Upper lobe of left lung (tissue), 6 donors: ENCODE data around the gene RENBP. TPM values are rescaled to one million over a fixed set of nuclear protein-coding genes. Genes with fewer than 3 reads are reported as not detected.

Experiments
- ATAC-seq, 2 donors: fragments of 200-7000 bp; cut with Tn5 transposase; one replicate each; pipeline ENCODE4 v1.9.1; 2022; ENCODE audit warnings: mild to moderate bottlenecking in 2 of 2, moderate library complexity in 2 of 2; ENCODE audit not compliant: low FRiP score in 2 of 2
- DNase-seq, 2 donors: peaks; one replicate each; pipeline ENCODE4 v3.0.0-alpha.2; 2019 to 2020
- H3K27ac ChIP-seq, 4 donors: fragments of 200-600 bp; sonication (generic); one replicate each; pipeline ENCODE4 v1.5.1; 2016 to 2019
- H3K27me3 ChIP-seq, 4 donors: fragments of 200-600 bp; sonication (generic); one replicate each; pipeline ENCODE4 v1.5.1; 2017 to 2019
- H3K36me3 ChIP-seq, 4 donors: fragments of 200-600 bp; sonication (generic); one replicate each; pipeline ENCODE4 v1.5.1; 2016 to 2019
- H3K4me1 ChIP-seq, 4 donors: fragments of 200-600 bp; sonication (generic); one replicate each; pipeline ENCODE4 v1.5.1; 2018 to 2019
- H3K4me3 ChIP-seq, 4 donors: fragments of 200-600 bp; sonication (generic); one replicate each; pipeline ENCODE4 v1.5.1; 2017 to 2019; ENCODE audit warnings: mild to moderate bottlenecking in 2 of 4, moderate library complexity in 1 of 4
- H3K9me3 ChIP-seq, 4 donors: fragments of 200-600 bp; sonication (generic); one replicate each; pipeline ENCODE4 v1.5.1; 2018 to 2019
- EP300 ChIP-seq, 4 donors: sonication (generic); formaldehyde crosslinking; IDR thresholded peaks; one replicate each; pipeline ENCODE4 v1.5.1; 2017; ENCODE audit warnings: antibody characterized with exemption in 4 of 4, control low read depth in 2 of 4
- POLR2A ChIP-seq, 4 donors: fragments of 450-650 bp; IDR thresholded peaks; one replicate each; pipeline ENCODE4 v1.5.1; 2016 to 2017; ENCODE audit warnings: antibody characterized with exemption in 4 of 4, mild to moderate bottlenecking in 2 of 4
- POLR2AphosphoS5 ChIP-seq, 2 donors: sonication (generic); formaldehyde crosslinking; IDR thresholded peaks; one replicate each; pipeline ENCODE4 v1.5.1; 2017; ENCODE audit warnings: antibody characterized with exemption in 2 of 2
- WGBS, 2 donors: methylation state at CpG; one replicate each; pipeline ENCODE4 v1.1.5; 2017 to 2018; 5-methylcytosine and 5-hydroxymethylcytosine counted together
- total RNA-seq, 6 donors: library from RNA; depleted of rRNA in 4 of 6; stranded (reverse); fragments of >200 nt in 4 of 6; gene quantifications; one replicate each; pipeline versions ENCODE4 v1.1.0 to v1.2.1, GENCODE V29; 2016 to 2021
- TF ChIP-seq, protein P1 (sequence below), 6 experiments: fragments of 450-650 bp in 4 of 6; fragments of 200-600 bp in 2 of 6; sonication (generic) in 2 of 6; IDR thresholded peaks; one replicate each; pipeline ENCODE4 v1.5.1; 2016 to 2019; ENCODE audit warnings: antibody characterized with exemption in 6 of 6
- donor health status: DM: no; HTN: no; CAD: no; lungs with moderate emphysema.
- donor health status: DM: no; HTN: yes; CAD: no; lungs with severe emphysema.

Gene RENBP
- total RNA-seq, 6 donors from 2014 or later: 32.8 to 81.7 (median 54.5) TPM

DNA sequence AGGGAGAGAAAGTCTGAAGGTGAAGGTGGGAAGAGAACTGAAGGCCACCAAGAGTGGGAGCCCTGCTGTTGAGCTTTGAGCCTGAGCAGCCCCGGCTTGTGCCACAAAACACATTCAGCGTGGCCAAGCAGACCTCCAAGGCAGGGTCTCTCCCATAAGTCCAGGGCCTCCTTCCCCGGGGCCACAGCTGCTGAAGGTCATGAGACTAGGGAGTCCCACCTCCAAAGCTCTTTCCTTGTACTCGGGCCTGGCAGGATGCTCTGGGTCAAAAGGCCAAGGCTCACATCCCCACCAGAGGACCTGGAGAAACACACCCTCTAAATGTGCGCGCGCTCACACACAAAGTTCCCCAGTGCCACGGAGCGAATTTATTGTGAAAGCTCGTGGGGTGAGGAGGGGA, 14.9 kb downstream of the RENBP start:
- no peak for ATAC-seq

DNA sequence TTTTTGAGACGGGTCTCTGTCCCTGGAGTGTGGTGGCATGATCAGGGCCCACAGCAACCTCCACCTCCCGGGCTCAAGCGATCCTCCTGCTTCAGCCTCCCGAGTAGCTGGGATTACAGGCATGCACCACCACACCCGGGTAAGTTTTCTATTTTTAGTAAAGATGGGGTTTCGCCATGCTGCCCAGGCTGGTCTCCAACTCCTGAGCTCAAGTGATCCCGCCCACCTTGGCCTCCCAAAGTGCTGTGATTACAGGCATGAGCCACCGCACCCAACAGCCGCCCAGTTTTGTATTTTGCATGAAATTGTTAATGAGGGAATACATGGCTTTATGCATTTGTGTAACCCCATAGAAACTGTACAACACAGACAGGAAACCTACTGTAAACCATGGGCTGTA, 15.6 kb downstream of the RENBP start:
- Histone ChIP-seq H3K27ac (peak overlapping the region; percentile 71 to 96 (median 82)), H3K4me3 (peak overlapping the region in 3 of 4 donors; percentile 28 to 50 (median 28)), H3K9me3 (no peaks in the 10 kb centered on the region), H3K4me1 (peaks cover 4 to 70% (median 34%) of the 10 kb centered on the region in 4 donors), H3K36me3 (peaks cover 0 to 33% (median 11%) of the 10 kb centered on the region in 4 donors), H3K27me3 (peaks cover 0 to 4% (median 0%) of the 10 kb centered on the region in 4 donors)
- WGBS, 2 donors: 16 to 50% methylated on average over 6 to 9 of the region's 9 CpGs
- no peak for ATAC-seq
- TF ChIP-seq POLR2AphosphoS5 (IDR thresholded peaks at IDR 0.05) (no peak), EP300 (IDR thresholded peaks at IDR 0.05) (no peak), POLR2A (IDR thresholded peaks at IDR 0.05) (no peak)
- TF ChIP-seq, protein P1, sequence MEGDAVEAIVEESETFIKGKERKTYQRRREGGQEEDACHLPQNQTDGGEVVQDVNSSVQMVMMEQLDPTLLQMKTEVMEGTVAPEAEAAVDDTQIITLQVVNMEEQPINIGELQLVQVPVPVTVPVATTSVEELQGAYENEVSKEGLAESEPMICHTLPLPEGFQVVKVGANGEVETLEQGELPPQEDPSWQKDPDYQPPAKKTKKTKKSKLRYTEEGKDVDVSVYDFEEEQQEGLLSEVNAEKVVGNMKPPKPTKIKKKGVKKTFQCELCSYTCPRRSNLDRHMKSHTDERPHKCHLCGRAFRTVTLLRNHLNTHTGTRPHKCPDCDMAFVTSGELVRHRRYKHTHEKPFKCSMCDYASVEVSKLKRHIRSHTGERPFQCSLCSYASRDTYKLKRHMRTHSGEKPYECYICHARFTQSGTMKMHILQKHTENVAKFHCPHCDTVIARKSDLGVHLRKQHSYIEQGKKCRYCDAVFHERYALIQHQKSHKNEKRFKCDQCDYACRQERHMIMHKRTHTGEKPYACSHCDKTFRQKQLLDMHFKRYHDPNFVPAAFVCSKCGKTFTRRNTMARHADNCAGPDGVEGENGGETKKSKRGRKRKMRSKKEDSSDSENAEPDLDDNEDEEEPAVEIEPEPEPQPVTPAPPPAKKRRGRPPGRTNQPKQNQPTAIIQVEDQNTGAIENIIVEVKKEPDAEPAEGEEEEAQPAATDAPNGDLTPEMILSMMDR (IDR thresholded peaks at IDR 0.05): no peak
- peak in 1 of 2 donors; percentile 57 for DNase-seq

More for the DNA sequence above, 14.9 kb downstream of the RENBP start:
- Histone ChIP-seq H3K4me3 (peak overlapping the region in 1 of 4 donors; percentile 28), H3K36me3 (peaks cover 0 to 33% (median 11%) of the 10 kb centered on the region in 4 donors), H3K27me3 (peaks cover 0 to 4% (median 0%) of the 10 kb centered on the region in 4 donors), H3K27ac (peak overlapping the region in 3 of 4 donors; percentile 60 to 96 (median 71)), H3K4me1 (peaks cover 8 to 70% (median 35%) of the 10 kb centered on the region in 4 donors), H3K9me3 (no peaks in the 10 kb centered on the region)
- DNase-seq: no peak
- TF ChIP-seq POLR2A (IDR thresholded peaks at IDR 0.05) (no peak), EP300 (IDR thresholded peaks at IDR 0.05) (no peak), POLR2AphosphoS5 (IDR thresholded peaks at IDR 0.05) (no peak)
- TF ChIP-seq, protein P1 (IDR thresholded peaks at IDR 0.05): no peak
- WGBS, 2 donors: 61 to 80% methylated on average over 6 to 10 of the region's 10 CpGs

DNA sequence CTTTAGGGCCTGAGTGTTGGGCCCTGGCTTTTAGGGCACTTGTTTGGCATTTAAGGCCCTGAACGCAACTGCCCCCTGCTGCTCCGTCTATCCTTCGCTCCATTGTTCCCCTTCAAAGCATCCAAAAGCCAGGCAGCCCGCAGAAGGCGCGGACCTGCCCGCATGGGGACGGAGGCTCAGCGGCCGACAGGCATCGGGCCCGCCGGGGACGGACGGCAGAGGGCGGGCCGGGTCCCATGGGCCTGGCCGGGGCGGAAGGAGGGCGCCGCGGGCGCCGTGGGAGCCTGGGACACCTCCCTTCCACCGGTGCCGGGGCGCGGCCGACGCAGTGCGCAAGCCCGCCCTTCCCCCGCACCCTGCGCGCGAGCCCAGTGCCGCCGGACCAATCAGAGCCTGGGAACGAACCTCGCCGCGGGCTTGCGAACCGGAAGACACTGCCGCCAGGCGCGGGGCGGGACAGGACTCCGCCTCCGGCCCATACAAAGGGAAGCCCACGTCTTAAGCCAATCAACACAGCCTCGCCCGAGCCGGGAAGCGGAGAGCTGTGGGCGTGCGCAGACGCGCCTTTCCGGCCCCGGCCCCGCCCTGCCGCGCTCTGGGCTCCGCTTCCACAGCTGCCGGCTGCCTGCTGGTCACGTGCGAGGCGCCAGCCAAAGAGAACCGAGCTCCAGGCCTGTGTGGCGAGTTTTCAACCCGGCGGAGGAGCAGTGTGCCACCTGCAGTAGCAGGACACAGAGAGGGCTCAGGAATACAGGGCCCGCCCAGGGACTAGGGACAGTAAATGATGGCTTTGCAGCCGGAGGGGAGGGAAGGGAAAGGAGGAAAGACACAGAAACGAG, 16.3 kb downstream of the RENBP start:
- 0 to 14% methylated on average over 4 to 59 of the region's 76 CpGs for WGBS, 2 donors
- ATAC-seq (peak; percentile 95), DNase-seq (peak; percentile 97 to 98)
- Histone ChIP-seq H3K27ac (peak overlapping the region; percentile 92 to 98 (median 95)), H3K4me1 (peaks cover 4 to 71% (median 38%) of the 10 kb centered on the region in 4 donors), H3K9me3 (no peaks in the 10 kb centered on the region), H3K4me3 (peak overlapping the region; percentile 50 to 62 (median 56)), H3K27me3 (peaks cover 0 to 4% (median 0%) of the 10 kb centered on the region in 4 donors), H3K36me3 (peaks cover 0 to 33% (median 11%) of the 10 kb centered on the region in 4 donors)
- TF ChIP-seq POLR2AphosphoS5 (IDR thresholded peaks at IDR 0.05) (peak; percentile 50 to 80), POLR2A (IDR thresholded peaks at IDR 0.05) (peak in 2 of 4 donors; percentile 67 to 94), EP300 (IDR thresholded peaks at IDR 0.05) (no peak)
- TF ChIP-seq, protein P1 (IDR thresholded peaks at IDR 0.05): peak in 4 of 6 experiments; percentile 8 to 43 (median 20)

DNA sequence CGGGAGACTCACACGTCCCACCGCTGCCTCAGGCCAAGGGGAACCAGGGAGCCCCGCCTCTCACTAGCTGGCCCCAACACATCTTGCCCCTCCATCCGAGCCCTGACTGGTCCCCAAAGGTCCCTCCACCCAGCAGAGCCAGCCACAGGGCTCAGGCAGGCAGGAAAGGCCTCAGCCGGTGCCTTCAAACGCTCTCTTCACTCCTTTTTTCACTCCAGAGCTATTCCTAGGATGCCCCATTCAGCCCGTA, 16.8 kb downstream of the RENBP start:
- Histone ChIP-seq H3K36me3 (peaks cover 0 to 29% (median 11%) of the 10 kb centered on the region in 4 donors), H3K4me1 (peaks cover 8 to 73% (median 41%) of the 10 kb centered on the region in 4 donors), H3K9me3 (no peaks in the 10 kb centered on the region), H3K27ac (peak overlapping the region; percentile 92 to 98 (median 95)), H3K27me3 (peaks cover 0 to 4% (median 0%) of the 10 kb centered on the region in 4 donors), H3K4me3 (peak overlapping the region; percentile 50 to 62 (median 56))
- no peak for TF ChIP-seq POLR2AphosphoS5 (IDR thresholded peaks at IDR 0.05)
- no peak for TF ChIP-seq EP300 (IDR thresholded peaks at IDR 0.05)
- TF ChIP-seq, protein P1 (IDR thresholded peaks at IDR 0.05): no peak
- no peak for TF ChIP-seq POLR2A (IDR thresholded peaks at IDR 0.05)
- peak in 1 of 2 donors; percentile 9 for ATAC-seq
- 0 to 16% methylated on average over 4 to 8 of the region's 8 CpGs for whole genome bisulfite sequencing, 2 donors
- no peak for DNase-seq
